WI38 (cell line): ENCODE data around the gene SLCO2A1.

Experiments
- H3K4me3 ChIP-seq: 2 replicates; pipeline ENCODE4 v1.5.1; 2011; ENCODE audit warnings: low read depth, mild to moderate bottlenecking, control low read depth, low read length
- CTCF ChIP-seq: IDR thresholded peaks from 2 replicates; pipeline ENCODE4 v1.5.1; 2012; ENCODE audit warnings: low read depth, mild to moderate bottlenecking, control low read depth, low read length

Gene SLCO2A1

GRCh38 chr3:134029734-134030378 is at the start of gene SLCO2A1:
Gene SLCO2A1, minus strand, starts transcription at chr3:134029925. Its CDS starts 123 bp downstream, at chr3:134029802.
- H3K4me3 ChIP-seq, result no peak within 1 kb of the TSS
- no peak for TF ChIP-seq CTCF

GRCh38 chr3:134079111-134079547 is 49.4 kb upstream of the SLCO2A1 start:
- no peak for TF ChIP-seq CTCF
- no peak overlapping the region for H3K4me3 ChIP-seq

- no peak overlapping the region for H3K4me3 ChIP-seq
- TF ChIP-seq CTCF, result no peak
Measured at GRCh38 chr3:134078169-134078831, 48.6 kb upstream of the SLCO2A1 start.

GRCh38 chr3:134077649-134078161 is 48.0 kb upstream of the SLCO2A1 start:
- no peak for TF ChIP-seq CTCF
- H3K4me3 ChIP-seq, result no peak overlapping the region

GRCh38 chr3:134076851-134077250 is 47.1 kb upstream of the SLCO2A1 start:
- no peak overlapping the region for H3K4me3 ChIP-seq
- TF ChIP-seq CTCF, result no peak

GRCh38 chr3:134075846-134076245 is 46.1 kb upstream of the SLCO2A1 start:
- no peak for TF ChIP-seq CTCF
- no peak overlapping the region for H3K4me3 ChIP-seq

- no peak for TF ChIP-seq CTCF
- no peak overlapping the region for H3K4me3 ChIP-seq
Measured at GRCh38 chr3:134075568-134075825, 45.8 kb upstream of the SLCO2A1 start.
